Keratinocyte (primary cell): ENCODE results near the gene CTAGE9. TPM values are rescaled to one million over a fixed set of nuclear protein-coding genes. Genes with fewer than 3 reads are reported as not detected.

ENCODE experiments used
- DNase-seq: peaks from one replicate; pipeline ENCODE4 v3.0.0-alpha.2; 2011; ENCODE audit warnings: low read depth, missing footprints, low spot score
- FAIRE-seq: peaks from 2 replicates; lab custom pipeline; 2011; peaks lifted over from hg19 to GRCh38; lab: Jason Lieb, UNC
- H2AFZ ChIP-seq: 2 replicates; pipeline ENCODE4 v1.6.0; 2012; ENCODE audit warnings: low read length, control low read depth, inconsistent platforms; ENCODE audit not compliant: control insufficient read depth
- H3K27ac ChIP-seq: 2 replicates; pipeline ENCODE4 v1.5.1; 2011; ENCODE audit warnings: low read length; ENCODE audit not compliant: control insufficient read depth, insufficient read depth
- H3K27me3 ChIP-seq: 3 replicates; pipeline ENCODE4 v1.6.0; 2011; ENCODE audit warnings: low read length; ENCODE audit not compliant: control insufficient read depth, insufficient read depth; ENCODE audit errors: extremely low read depth
- H3K36me3 ChIP-seq, 2 experiments: 2 replicates in 1 of 2; 3 replicates in 1 of 2; pipeline ENCODE4 v1.5.1; 2011; ENCODE audit warnings: low read length in 2 of 2, mild to moderate bottlenecking in 1 of 2; ENCODE audit not compliant: control insufficient read depth in 2 of 2, insufficient read depth in 2 of 2; ENCODE audit errors: extremely low read depth in 1 of 2
- H3K4me1 ChIP-seq: 3 replicates; pipeline ENCODE4 v1.5.1; 2011; ENCODE audit warnings: low read length; ENCODE audit not compliant: control insufficient read depth, insufficient read depth; ENCODE audit errors: extremely low read depth
- H3K4me2 ChIP-seq: 3 replicates; pipeline ENCODE4 v1.6.0; 2011; ENCODE audit warnings: low read depth, low read length; ENCODE audit not compliant: control insufficient read depth, insufficient read depth; ENCODE audit errors: extremely low read depth
- H3K4me3 ChIP-seq, 3 experiments: fragments of 200-600 bp in 1 of 3; sonication (generic) in 1 of 3; 2 replicates in 2 of 3; 3 replicates in 1 of 3; pipeline ENCODE4 v1.5.1; 2011 to 2016; ENCODE audit warnings: low read length in 3 of 3, mild to moderate bottlenecking in 3 of 3, control low read depth in 2 of 3, inconsistent platforms in 1 of 3, low read depth in 1 of 3, mixed read lengths in 1 of 3, mixed run types in 1 of 3, moderate library complexity in 1 of 3; ENCODE audit not compliant: control insufficient read depth in 2 of 3, insufficient read depth in 2 of 3; ENCODE audit errors: extremely low read depth in 1 of 3
- H3K79me2 ChIP-seq: 2 replicates; pipeline ENCODE4 v1.6.0; 2012; ENCODE audit warnings: low read length; ENCODE audit not compliant: control insufficient read depth, insufficient read depth
- H3K9ac ChIP-seq: 3 replicates; pipeline ENCODE4 v1.6.0; 2011; ENCODE audit warnings: low read length; ENCODE audit not compliant: control insufficient read depth, insufficient read depth; ENCODE audit errors: extremely low read depth
- H3K9me1 ChIP-seq: 3 replicates; pipeline ENCODE4 v1.6.0; 2011; ENCODE audit warnings: low read length; ENCODE audit not compliant: control insufficient read depth, insufficient read depth; ENCODE audit errors: extremely low read depth
- H3K9me3 ChIP-seq: 2 replicates; pipeline ENCODE4 v1.5.1; 2012; ENCODE audit warnings: low read depth, low read length; ENCODE audit not compliant: control insufficient read depth
- H4K20me1 ChIP-seq: 3 replicates; pipeline ENCODE4 v1.6.0; 2011; ENCODE audit warnings: low read length; ENCODE audit not compliant: control insufficient read depth, insufficient read depth; ENCODE audit errors: extremely low read depth
- CTCF ChIP-seq, 3 experiments: IDR thresholded peaks in 1 of 3; conservative IDR thresholded peaks in 1 of 3; optimal IDR thresholded peaks in 1 of 3; 2 replicates in 2 of 3; 3 replicates in 1 of 3; pipeline versions ENCODE3 to v1.5.1; 2011; ENCODE audit warnings: low read length in 3 of 3, mild to moderate bottlenecking in 3 of 3, moderate library complexity in 2 of 3, control low read depth in 1 of 3, inconsistent platforms in 1 of 3; ENCODE audit not compliant: insufficient read depth in 2 of 3; ENCODE audit errors: extremely low read depth in 1 of 3
- EZH2 ChIP-seq: IDR thresholded peaks from one replicate; pipeline ENCODE4 v1.6.1; 2012; ENCODE audit warnings: inconsistent platforms, mild to moderate bottlenecking, low read length, moderate library complexity
- dilution Hi-C: fragments of 300-500 bp; cut with MboI; formaldehyde crosslinking; loops from one replicate; pipeline ENCODE4 v1.7.0; 2020; ENCODE audit warnings: low sequenced_read_pairs; ENCODE audit not compliant: extremely low pct_ligation_motif_present
- polyA plus RNA-seq, 5 experiments: library from polyadenylated mRNA; depleted of rRNA in 3 of 5; stranded (reverse) in 3 of 5; stranded (forward) in 1 of 5; unstranded in 1 of 5; fragments of >200 nt; gene quantifications; 1 replicate in 1 of 5; 2 replicates in 3 of 5; 3 replicates in 1 of 5; pipeline versions ENCODE4 v1.2.1 to v1.2.3, GENCODE V29; 2011 to 2012; ENCODE audit warnings: missing spikeins in 2 of 5, low read depth in 1 of 5, low replicate concordance in 1 of 5

CTAGE9 gene
- polyA plus RNA-seq, 1 donor (not counting 4 experiments of a cell fraction or from before 2014, with no cell fraction given) = not detected

GRCh38 chr6:131693384-131693783 is 17.4 kb downstream of the CTAGE9 start:
- H3K9ac ChIP-seq = no peak overlapping the region
- H3K27me3 ChIP-seq = peaks cover 3% of the 10 kb centered on the region
- H3K9me3 ChIP-seq = no peaks in the 10 kb centered on the region
- dilution Hi-C loops = no loop called here
- no peaks in the 10 kb centered on the region for H3K4me1 ChIP-seq
- H3K4me3 ChIP-seq = no peak overlapping the region
- no peak overlapping the region for H3K27ac ChIP-seq
- TF ChIP-seq EZH2 (no peak), CTCF (optimal IDR thresholded peaks at IDR 0.05 in 1 of 3, IDR thresholded peaks at IDR 0.05 in 1 of 3, conservative IDR thresholded peaks at IDR 0.05 in 1 of 3; ENCODE audit: extremely low read depth in 1 of 3, insufficient read depth in 2 of 3, low read length in 3 of 3) (no peak)
- H3K79me2 ChIP-seq = no peaks in the 10 kb centered on the region
- no peaks in the 10 kb centered on the region for H3K36me3 ChIP-seq
- no peak overlapping the region for H2AFZ ChIP-seq
- no peaks in the 10 kb centered on the region for H3K9me1 ChIP-seq
- H3K4me2 ChIP-seq = no peak overlapping the region
- FAIRE-seq (no peak), DNase-seq (no peak)
- H4K20me1 ChIP-seq = no peaks in the 10 kb centered on the region

GRCh38 chr6:131692589-131692988 is 18.2 kb downstream of the CTAGE9 start:
- no peak for FAIRE-seq
- dilution Hi-C loops = no loop called here

More at GRCh38 chr6:131692589-131692988, 18.2 kb downstream of the CTAGE9 start:
- no peaks in the 10 kb centered on the region for H3K79me2 ChIP-seq
- H3K4me3 ChIP-seq = no peak overlapping the region
- H4K20me1 ChIP-seq = no peaks in the 10 kb centered on the region
- H2AFZ ChIP-seq = no peak overlapping the region
- no peak for TF ChIP-seq CTCF (optimal IDR thresholded peaks at IDR 0.05 in 1 of 3, IDR thresholded peaks at IDR 0.05 in 1 of 3, conservative IDR thresholded peaks at IDR 0.05 in 1 of 3; ENCODE audit: extremely low read depth in 1 of 3, insufficient read depth in 2 of 3, low read length in 3 of 3)
- TF ChIP-seq EZH2 = no peak
- no peak overlapping the region for H3K9ac ChIP-seq
- H3K9me1 ChIP-seq = no peaks in the 10 kb centered on the region
- DNase-seq = no peak
- no peak overlapping the region for H3K27ac ChIP-seq
- H3K4me1 ChIP-seq = no peaks in the 10 kb centered on the region
- H3K36me3 ChIP-seq = no peaks in the 10 kb centered on the region
- H3K4me2 ChIP-seq = no peak overlapping the region
- no peaks in the 10 kb centered on the region for H3K9me3 ChIP-seq
- peaks cover 1% of the 10 kb centered on the region for H3K27me3 ChIP-seq
